NCI-H1436 treated with DMSO at 0.1 percent for 48 hours (cell line): Measurements from ENCODE around the gene PADI4.

Source experiments
- DNase-seq: peaks from one replicate; lab custom pipeline; 2025; lab: John Stamatoyannopoulos, UW

The PADI4 gene

GRCh38 chr1:17282836-17283235 is 25.2 kb upstream of the PADI4 start:
- DNase-seq, result no peak

- no peak for DNase-seq
These were observed 21.4 kb upstream of the PADI4 start for GRCh38 chr1:17286646-17287045.

DNA sequence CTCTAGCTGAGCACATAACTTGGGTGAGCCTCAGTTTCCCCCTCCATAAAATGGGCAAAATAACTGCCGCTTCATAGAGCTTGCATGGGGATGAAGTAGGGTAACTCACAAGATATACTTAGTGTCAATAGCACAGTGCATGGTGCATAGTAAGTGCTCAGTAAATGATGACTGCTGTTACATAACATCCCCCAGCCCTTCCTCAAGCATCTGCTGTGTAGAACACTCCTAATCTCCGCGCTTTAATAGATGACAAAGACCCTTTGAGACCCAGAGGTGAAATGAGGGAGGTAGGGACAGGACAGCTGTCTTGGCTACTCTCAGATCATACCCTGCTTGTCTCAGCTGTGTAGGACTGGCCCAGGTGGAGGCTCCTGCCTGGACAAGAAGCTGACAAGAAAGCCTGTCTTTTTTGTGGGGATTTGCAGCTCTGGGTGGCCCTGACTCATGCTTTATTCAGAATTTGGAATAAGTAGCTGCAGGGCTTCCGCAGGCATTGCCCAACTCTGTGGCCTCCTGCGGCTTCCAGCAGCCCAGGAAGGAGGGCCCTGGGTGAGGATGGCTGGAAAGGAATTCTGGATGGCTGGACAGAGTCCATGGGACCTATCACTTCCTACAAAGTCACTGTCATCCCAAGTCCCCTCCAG is 20.7 kb upstream of the PADI4 start:
- DNase-seq, result no peak

- no peak for DNase-seq
These were observed 18.3 kb upstream of the PADI4 start for GRCh38 chr1:17289721-17290120.

GRCh38 chr1:17290553-17290952 is 17.4 kb upstream of the PADI4 start:
- no peak for DNase-seq

DNA sequence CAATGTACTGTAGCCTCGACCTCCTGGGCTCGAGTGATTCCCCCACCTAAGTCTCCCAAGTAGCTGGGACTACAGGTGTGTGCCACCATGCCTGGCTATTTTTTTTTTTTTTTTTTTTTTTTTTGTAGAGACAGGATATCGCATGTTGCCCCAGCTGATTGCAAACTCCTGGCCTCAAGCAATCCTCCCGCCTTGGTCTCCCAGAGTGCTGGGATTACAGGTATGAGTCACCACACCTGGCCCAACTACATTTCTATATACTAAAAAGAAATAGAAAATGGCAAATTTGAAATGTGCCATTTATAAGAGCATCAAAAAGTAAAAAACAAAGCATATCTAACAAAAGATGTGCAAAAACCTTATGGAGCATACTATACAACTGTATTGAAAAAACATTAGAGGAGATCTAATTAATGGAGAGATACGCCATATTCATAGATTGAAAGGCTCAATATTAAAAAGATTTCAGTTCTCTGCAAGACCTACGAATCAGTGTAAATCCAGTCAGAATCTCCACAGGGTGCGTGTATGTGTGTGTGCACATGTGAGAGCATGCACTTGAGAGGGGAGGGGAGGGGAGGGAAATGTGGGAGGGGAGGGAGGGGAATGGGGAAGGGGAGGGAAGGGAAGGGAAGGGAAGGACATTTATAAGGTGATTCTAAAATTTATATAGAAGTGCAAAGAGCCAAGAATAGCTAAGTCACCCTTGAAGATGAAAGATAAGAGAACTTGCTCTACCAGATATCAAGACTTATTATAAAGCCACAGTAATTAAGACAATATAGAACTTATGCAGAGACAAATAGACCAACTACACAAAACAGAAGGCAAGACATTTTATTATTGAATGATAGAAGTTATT is 15.5 kb upstream of the PADI4 start:
- no peak for DNase-seq

DNA sequence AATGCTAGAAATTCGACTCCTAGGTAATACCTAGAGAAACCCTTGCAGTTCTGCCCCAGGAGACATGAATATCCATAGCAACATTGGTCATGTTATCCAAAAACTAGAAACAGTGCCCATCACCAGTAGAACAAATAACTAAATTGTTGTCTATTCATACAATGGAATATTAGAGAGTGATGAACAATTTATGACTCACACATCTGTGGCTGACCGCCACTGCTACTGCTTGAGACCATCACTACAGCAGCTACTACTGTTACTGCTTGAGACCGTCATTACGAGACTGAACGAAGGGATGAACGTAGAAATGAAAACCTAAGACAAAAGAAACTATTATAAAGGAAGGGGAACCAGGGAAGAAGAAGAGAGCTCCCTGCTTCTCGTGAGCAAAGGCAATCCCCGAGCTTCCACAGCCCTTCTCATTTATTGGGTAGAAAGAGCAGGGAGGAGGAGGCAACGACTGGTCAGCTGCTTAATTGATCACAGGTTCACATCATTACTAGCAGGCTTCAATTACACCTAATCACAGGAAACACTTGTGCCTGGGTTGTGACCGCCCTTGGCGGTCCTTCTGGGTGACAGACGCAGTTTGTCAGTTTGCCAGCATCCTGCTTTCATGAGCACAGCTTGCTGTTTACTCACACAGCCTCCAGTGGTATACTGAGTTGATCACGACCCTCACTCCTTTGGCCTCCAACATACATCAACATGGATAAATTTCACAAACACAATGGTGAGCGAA is 14.1 kb upstream of the PADI4 start:
- DNase-seq, result no peak

GRCh38 chr1:17295292-17295691 is 12.7 kb upstream of the PADI4 start:
- no peak for DNase-seq

DNA sequence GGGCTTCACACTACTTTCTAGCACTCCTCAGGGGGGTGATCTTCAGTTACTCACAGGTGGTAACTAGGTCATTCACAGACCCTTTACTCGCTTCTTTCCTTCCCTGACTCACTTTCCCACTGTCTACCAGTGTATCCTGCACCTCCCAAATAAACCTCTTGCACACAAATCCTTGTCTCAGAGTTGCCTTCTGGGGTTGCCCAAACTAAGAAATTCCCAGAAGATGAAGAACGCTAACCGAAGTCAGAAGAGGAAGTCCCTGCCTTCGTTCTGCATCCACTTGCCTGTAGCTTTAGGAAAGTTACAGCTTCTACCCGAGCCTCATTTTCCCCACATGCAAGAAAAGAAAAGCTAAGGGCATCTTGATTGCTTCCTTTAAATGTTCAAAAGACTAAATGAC is 11.9 kb upstream of the PADI4 start:
- DNase-seq, result no peak

- DNase-seq, result no peak
These were observed 10.0 kb upstream of the PADI4 start for GRCh38 chr1:17297991-17298390.

DNA sequence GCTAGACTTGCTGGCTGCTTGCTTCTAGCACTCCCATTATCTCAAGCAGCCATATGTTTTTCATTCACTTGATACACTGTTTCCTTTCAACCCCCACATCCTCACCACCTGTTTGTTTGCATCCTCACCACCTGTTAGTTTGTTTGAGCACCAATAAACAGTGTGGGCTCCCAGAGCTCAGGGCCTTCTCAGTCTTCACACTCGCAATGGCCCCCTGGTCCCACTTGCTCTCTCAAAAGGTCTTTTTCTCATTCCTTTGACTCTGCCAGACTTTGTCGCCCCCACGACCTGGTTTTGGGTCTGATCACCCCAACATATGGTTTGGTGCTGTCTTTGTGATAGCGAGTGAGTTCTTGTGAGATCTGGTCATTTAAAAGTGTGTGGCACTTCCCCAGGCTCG is 6.2 kb upstream of the PADI4 start:
- DNase-seq, result no peak

DNA sequence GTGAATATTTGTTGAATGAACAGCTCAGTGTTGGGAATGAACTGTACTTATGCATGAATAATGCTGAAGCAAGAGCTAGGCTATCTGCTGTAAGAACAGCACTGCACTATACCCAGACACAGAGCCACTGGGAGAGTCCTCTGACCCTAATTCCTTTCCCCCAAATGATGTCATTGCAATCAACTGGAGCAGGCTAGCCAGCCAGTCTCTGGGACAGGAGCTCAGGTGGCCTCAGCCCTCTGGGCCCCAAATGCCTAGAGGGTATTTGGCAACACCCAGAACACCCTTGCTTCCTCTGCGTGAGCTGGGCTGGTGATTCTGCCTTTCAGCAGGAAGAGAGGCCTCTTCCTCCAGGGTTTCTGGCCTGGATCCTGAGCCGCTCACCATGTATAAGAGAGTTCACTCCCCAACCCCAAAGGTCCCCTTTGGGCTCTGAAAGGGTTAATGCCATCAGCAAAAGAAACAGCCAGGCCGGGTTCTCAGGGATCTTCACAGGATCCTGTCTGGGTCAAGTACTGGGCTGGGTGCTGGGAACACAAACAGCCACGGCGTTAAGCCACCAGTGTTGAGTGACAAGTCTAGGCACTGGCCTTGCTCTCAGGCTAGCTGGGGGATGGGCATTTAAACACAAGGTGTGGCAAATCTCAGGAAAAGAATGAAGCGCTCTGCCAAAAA is 3.7 kb upstream of the PADI4 start:
- DNase-seq, result no peak

DNA sequence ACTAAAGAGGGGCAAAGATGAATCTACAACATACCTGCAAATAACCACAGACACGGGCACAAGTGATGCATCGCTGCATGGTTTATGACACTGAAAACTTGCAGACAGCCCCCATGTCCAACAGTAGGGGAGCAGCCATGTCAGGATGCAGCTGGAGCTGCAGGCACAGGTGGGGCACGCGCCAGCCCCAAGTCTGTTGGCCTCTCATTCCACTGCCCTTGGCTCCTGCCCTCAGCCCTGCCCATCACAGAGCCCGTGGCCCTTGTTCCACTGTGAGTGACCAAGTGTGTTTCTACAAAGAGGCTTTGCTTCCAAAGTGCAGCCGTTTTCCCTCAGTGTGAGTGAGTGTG is 3.2 kb upstream of the PADI4 start:
- DNase-seq, result no peak

GRCh38 chr1:17305576-17306095 is 2.4 kb upstream of the PADI4 start:
- no peak for DNase-seq

- no peak for DNase-seq
These were observed 1.6 kb upstream of the PADI4 start for GRCh38 chr1:17306407-17306806.

GRCh38 chr1:17306921-17307320 is 1.1 kb upstream of the PADI4 start:
- DNase-seq, result no peak

DNA sequence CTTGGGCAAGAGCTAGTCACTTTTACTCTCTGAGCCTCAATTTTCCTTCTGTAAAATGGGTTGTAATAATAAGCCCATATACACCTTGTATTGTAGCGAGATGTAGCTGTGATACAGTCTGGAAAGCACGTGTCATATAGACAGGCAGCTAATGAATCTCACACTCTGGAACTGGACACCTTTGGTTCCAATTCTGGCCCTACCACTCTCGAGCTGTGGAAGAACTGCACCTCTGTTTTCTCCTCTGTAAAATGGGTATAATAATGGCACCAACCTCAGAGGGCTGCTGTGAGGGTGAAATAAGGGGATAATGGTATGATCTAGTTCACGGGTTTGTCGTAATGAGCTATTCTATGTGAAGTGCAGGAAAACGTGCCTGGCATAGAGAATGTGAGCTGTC is 668 bp upstream of the PADI4 start:
- no peak for DNase-seq

- no peak for DNase-seq
These were observed 596 bp downstream of the PADI4 start for GRCh38 chr1:17308593-17308992.

DNA sequence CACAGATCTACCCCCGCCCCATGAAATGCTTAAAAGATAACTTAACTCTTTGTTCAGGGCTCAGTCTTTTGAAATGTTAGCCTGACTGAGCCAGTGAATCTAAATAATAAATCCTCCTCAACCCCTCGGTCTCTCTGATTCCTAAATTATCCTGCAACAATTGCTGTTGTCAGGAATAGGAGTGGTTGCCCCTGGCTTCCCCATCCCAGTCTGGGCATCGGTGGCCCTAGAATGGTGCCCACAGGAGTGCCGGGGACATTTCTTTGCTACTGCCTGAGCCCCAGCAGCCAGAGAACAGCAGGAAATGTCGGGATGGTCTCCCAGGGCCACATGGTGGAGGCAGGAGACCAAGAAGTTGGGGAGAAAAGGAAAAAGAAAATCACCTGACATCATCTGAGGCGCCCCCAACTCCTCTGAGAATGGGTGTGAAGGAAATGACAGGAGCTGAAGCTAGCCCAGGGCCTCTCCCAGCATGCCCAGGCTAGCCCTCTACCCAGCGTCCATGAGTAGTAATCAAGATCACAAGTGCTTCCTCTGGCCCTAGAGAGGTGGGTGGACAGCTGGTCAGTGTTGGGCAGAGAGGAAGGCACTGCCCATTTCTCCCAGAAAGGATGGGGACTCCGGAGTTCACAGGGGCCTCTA is 1.6 kb downstream of the PADI4 start:
- no peak for DNase-seq

GRCh38 chr1:17310068-17310640 is 2.2 kb downstream of the PADI4 start:
- no peak for DNase-seq

DNA sequence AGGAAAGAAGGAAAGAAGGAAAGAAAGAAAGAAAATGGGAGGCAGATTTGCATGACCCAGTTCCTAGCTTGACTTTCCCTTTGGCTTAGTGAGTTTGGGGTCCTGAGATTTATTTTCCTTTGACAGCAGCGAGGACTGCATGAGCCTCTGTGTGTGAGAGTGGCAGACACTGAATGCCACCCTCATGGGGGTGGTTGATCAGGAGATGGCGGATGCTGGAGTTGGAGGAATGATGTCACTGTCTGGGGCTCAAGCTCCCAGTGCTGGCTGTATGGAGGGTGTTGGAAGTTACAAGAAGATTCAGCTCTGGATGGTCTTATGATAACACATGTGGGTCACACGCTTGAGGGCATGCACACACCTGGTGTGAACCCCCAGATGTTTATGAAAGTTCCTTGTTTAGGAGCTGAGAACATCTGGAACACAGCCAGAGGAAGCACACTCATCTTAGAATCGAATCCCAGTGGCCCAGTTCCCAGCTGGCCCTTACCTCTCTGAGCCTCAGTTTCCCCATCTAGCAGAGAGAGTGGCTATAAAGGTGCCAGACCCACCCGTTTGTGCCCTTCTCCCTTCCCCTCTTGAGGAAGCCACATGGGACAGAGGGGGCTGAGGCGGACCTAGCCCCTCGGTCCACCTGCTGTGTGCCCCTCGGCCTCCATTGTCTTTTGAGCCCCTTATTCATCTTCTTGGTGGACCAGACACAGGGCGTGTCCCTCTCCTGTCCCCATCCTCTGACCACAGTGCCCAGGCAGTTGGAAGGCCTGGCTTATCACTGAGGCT is 5.7 kb downstream of the PADI4 start:
- no peak for DNase-seq
